Right kidney (tissue), 1 donor: Measurements from ENCODE around the gene MRTFA.

Source experiments
- DNase-seq: peaks from one replicate; pipeline ENCODE4 v3.0.0-alpha.2; 2016

Gene MRTFA

GRCh38 chr22:40462195-40462984, 174.1 kb downstream of the MRTFA start:
- DNase-seq: no peak

GRCh38 chr22:40453671-40454070, 182.8 kb downstream of the MRTFA start:
- DNase-seq: no peak

DNA sequence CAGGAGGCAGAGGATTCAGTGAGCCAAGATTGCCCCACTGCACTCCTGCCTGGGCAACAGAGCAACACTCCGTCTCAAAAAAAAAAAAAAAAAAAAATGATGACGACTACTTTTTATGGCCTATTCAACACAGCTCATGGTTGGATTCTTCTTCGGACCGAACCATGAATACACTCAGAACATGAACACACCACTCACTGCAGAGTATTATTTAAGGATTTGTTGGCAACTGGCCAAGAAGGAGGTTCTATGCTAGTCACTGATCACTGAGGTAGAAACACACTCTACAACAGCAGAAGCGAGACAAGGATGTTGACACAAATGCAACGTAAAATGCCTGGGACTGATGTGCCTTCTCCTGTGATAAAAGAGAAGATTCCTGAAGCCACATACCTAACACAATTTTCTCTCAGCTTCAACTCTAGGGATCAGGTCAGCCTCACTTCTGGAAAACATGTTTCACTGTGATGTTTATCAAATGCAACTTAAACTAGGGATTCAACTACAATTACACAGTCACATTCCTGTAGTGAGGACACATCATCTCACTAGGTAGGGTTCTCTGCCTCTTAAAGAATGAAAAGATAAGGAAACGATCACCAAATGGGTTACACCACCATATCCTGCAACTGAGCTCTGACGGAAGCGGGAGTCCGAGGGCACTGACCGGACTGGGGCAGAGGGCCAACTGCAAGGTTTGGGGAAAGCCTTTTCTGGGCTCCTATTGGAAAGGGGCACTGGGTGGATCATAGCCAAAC, 183.6 kb downstream of the MRTFA start:
- DNase-seq: no peak

DNA sequence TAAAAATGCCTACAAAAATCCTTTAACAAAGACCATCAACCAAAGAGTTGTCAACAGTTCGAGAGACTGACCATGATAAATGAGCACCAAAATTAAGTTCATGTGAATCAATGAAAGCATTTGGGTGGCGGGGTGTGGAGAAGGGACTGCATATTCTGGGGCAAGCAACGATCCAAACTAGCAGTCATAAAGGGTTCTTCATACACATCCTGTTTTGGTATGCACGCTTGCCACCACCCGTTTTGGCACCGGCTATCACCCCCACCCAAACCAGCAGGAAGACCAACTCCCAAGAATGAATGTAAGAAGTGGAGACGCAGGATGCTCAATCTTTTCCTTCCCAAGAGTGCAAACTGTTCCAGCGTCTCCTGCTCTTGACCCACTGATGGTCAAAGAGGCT, 185.3 kb downstream of the MRTFA start:
- DNase-seq: no peak

GRCh38 chr22:40450616-40451015, 185.9 kb downstream of the MRTFA start:
- DNase-seq: no peak

DNA sequence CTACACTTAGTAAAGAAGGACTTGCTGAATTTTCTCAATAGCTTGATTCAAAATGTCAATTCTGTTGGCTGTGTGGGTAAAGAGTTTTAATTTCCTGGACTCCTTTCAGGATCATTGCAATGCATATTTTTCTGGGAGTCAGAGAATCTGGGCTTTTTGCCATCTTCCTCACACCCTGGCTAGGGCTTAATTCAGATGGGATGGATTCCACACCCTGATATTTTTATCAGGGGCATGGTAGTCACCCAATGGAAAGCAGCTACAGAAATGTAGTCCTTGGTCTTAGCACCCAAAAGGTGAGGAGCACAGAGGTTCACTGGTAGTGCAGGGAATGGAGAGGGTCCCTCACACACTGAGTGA, 186.9 kb downstream of the MRTFA start:
- no peak for DNase-seq

- DNase-seq: no peak
These were observed 190.3 kb downstream of the MRTFA start for GRCh38 chr22:40446203-40446602.

DNA sequence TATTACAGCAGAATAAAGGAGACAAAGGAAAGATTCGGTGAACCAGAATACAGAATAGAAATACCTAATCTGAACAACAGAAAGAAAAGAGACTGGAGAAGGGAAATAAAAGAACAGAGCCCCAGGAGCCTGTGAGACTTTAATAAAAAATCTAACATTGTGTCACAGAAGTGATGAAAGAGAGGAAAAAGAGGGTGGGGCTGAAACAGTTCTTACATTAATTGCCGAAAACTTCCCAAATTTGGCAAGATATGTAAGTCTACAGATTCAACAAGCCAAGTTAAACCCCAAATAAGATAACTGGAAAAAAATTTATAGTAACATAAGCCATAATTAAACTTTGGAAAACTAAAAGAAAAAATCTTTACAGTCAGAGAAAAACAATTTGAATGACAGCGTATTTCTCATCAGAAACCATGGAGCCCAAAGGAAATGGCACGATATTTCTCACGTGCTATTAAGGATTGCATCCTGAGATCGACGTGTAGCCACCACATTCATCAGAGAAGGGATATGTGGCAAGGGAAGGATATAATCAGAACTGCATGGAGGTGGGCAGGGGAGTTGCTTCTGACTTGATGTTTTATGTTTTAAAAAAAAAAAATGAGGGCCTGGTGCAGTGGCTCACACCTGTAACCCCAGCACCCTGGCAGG, 192.2 kb downstream of the MRTFA start:
- no peak for DNase-seq

- DNase-seq: no peak
These were observed 192.8 kb downstream of the MRTFA start for GRCh38 chr22:40443732-40444131.

DNA sequence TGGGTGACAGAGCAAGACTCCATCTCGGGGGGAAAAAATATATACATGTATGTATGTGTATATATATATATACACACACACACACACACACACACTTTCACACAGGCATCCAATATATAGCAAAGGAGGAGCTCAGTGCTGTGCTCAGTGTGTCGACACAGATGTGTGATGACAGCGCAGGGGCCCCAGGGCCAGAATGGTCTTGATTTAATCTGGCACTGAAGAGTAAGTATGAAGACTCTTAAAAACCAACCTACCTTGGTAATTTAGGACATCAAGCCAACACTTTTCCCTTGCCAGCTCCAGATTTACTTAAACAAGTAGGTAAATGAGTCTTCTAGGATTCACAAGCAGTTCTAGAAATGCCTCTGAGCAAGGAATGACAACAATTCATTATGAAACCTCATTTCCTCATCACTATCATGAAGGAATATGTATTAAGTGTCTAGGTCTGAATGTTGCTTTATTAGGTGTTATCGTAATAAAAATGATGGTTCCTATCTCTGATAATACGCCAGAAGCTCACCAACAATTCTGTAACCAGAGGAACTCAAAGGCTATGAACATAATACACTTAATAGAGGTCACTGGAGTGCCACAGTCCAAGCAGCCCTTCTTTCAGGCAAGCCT, 194.6 kb downstream of the MRTFA start:
- DNase-seq: no peak

DNA sequence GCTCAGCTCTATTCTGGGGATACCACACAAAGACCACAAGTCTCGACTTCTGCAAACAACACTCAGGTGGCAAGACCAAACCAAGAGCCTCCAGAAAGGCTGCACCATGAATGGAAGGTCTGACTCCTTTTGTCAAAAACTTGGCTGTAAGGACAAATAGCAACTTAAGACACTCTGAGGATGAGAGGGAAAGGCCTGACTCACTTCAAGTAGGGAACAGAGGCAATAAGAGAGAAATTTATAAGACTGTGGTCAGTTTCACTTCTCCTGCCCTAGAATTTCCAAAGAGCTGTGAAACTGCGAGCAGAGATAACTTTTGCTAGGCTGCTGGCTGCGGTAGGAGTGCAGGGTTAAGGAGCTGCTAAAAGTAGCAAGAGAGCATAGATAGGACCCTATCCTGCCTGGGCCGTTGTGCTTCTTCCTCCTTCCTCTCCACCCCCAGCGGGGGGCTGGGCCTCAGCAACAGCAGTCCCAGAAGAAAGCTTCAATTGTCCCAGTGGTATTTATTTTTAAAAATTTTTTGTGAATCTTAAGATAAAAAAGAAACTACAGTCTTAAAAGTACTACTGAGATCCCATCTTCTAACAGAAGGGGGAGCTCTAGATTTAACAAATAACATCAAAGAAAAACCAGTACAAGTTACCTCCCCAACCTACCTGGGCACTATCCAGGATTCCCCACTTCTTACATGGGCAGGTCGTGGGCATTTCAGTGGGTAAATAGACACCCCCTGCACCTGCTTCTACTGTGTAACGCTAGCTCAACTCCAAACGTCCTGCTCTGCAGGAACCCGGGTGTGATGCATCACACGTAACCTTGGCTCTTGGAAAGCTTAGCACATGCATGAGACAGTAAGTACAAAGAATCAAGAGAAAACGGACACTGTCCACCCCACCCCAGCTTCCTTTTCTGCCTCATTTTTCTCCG, 199.8 kb downstream of the MRTFA start:
- peak; percentile 62 for DNase-seq

DNA sequence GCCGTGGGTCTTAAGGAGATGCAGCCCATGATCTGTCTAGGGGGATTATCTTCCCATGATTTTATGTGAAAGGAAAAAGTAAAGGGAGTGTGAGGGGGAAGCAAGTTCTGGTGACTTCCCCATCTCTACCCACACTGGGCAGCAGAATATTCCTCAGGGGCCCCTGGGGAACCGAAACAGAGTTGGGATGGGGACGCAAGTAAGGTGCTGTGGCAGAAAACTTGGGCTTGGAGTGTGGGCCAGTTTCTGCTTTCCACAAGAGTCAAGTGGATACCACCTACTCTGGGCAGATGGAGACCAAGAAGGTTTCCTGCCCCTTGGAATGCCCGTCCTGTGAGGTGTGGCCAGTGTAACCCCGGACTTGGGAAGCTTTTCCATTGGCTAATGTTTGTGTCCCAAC, 201.8 kb downstream of the MRTFA start:
- no peak for DNase-seq

- no peak for DNase-seq
These were observed 202.4 kb downstream of the MRTFA start for GRCh38 chr22:40434106-40434505.

DNA sequence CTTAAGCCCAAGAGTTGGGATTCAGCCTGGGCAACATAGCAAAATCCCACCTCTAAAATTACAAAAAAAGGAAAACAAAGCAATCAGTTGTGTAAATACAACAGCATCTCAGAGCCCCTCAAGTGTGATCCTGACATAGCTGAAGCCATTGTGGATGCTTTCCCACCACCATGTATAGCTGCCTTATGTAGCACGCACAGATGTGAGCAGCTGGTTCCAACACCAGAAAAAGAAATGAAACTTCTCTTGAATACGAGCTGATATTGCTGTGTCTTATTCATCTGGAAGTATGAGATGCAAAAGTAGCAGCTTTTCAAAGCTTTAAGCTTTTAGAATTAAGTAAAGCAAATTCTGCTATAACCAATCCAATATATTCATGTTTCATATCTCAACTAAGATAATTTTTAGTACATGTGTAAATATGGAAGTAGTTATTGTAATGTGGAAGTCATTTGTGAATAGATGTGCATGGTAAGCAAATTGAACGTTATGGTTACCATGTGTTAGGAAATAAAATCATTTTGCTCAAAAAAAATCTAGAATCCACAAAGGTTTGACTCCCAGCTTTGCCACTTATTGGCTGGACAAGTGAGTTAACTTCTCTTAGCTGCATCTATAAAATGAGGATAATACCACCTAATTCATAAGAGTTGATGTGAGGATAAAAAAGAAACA, 203.0 kb downstream of the MRTFA start:
- no peak for DNase-seq

- no peak for DNase-seq
These were observed 203.9 kb downstream of the MRTFA start for GRCh38 chr22:40432625-40433024.

- no peak for DNase-seq
These were observed 204.4 kb downstream of the MRTFA start for GRCh38 chr22:40432157-40432556.

GRCh38 chr22:40430991-40431390, 205.5 kb downstream of the MRTFA start:
- DNase-seq: no peak

- DNase-seq: no peak
These were observed 207.0 kb downstream of the MRTFA start for GRCh38 chr22:40429481-40429880.

GRCh38 chr22:40428796-40429195, 207.7 kb downstream of the MRTFA start:
- DNase-seq: no peak

DNA sequence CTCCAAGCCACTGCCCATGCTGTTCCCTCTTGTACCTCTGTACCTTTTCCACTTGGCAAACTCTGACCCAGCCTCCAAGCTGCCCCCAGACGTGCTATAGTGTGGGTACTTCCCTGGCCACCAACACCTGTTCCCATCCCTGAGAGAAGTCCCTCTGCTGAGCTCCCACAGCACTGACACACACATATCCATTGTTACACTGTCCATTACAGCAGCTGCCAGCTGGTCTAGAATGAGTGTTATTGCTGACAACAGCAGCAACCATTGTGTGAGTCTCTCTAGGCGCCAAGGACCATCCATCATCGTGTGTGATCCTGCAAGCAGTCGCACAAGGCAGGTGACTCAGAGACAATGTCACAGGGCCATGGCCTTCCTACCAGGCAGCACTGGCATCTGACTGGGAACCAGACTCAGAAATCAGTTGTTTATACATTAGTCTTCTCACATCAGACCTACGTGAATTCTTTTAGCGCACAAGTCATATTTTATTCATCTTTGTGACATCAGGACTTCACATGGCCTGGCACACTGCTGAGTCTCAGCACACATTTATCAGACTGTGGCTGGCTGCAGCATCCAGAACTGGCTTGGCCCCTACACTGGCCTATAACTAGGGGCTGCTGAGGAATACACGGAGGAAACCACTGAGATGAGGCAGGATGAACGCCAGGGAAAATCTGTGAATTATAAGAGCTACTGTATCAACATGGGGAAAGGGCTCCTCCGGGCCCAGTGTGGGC, 209.8 kb downstream of the MRTFA start:
- no peak for DNase-seq

- no peak for DNase-seq
These were observed 211.4 kb downstream of the MRTFA start for GRCh38 chr22:40425082-40425481.
